ENCODE results near the gene TMC3.

TMC3 gene

GRCh38 chr15:81308260-81308659 is 65.8 kb downstream of the TMC3 start:
- peak; percentile 51; the same call in 1 of the 2 replicates for TF ChIP-seq POLR2AphosphoS5 (IDR thresholded peaks at IDR 0.05; ENCODE audit: low read depth, low read length)
- no peak for TF ChIP-seq POU2F2 (IDR thresholded peaks at IDR 0.05; ENCODE audit: low read depth, low read length)
- FAIRE-seq = no peak
- DNase-seq (ENCODE audit: insufficient read length, low spot score) = no peak

- no peak for TF ChIP-seq PAX5 (IDR thresholded peaks at IDR 0.05; ENCODE audit: insufficient read depth, low read length, severe bottlenecking)
- TF ChIP-seq POLR2A (IDR thresholded peaks at IDR 0.05; ENCODE audit: low read depth, low read length) = no peak
- TF ChIP-seq POLR2AphosphoS5 (IDR thresholded peaks at IDR 0.05; ENCODE audit: low read depth, low read length) = no peak
- no peak for TF ChIP-seq POU2F2 (IDR thresholded peaks at IDR 0.05; ENCODE audit: low read depth, low read length)
- TF ChIP-seq SPI1 (IDR thresholded peaks at IDR 0.05; ENCODE audit: low read depth, low read length) = no peak
- no peak for TF ChIP-seq TAF1 (IDR thresholded peaks at IDR 0.05; ENCODE audit: low read depth, low read length)
- peak; percentile 20 for FAIRE-seq
- no peak for DNase-seq (ENCODE audit: insufficient read length, low spot score)
These were observed 69.8 kb downstream of the TMC3 start for GRCh38 chr15:81304226-81304625.

GRCh38 chr15:81303244-81304225 is 70.5 kb downstream of the TMC3 start:
- DNase-seq (ENCODE audit: insufficient read length, low spot score) (no peak), FAIRE-seq (peak; percentile 48)
- TF ChIP-seq POLR2A (IDR thresholded peaks at IDR 0.05; ENCODE audit: low read depth, low read length) (no peak), TAF1 (IDR thresholded peaks at IDR 0.05; ENCODE audit: low read depth, low read length) (no peak), SPI1 (IDR thresholded peaks at IDR 0.05; ENCODE audit: low read depth, low read length) (no peak), POLR2AphosphoS5 (IDR thresholded peaks at IDR 0.05; ENCODE audit: low read depth, low read length) (no peak), PAX5 (IDR thresholded peaks at IDR 0.05; ENCODE audit: insufficient read depth, low read length, severe bottlenecking) (no peak), POU2F2 (IDR thresholded peaks at IDR 0.05; ENCODE audit: low read depth, low read length) (no peak)

- no peak for DNase-seq (ENCODE audit: insufficient read length, low spot score)
- peak; percentile 83 for FAIRE-seq
- TF ChIP-seq SPI1 (IDR thresholded peaks at IDR 0.05; ENCODE audit: low read depth, low read length) = peak; percentile 89
- no peak for TF ChIP-seq POU2F2 (IDR thresholded peaks at IDR 0.05; ENCODE audit: low read depth, low read length)
- no peak for TF ChIP-seq PAX5 (IDR thresholded peaks at IDR 0.05; ENCODE audit: insufficient read depth, low read length, severe bottlenecking)
- no peak for TF ChIP-seq TAF1 (IDR thresholded peaks at IDR 0.05; ENCODE audit: low read depth, low read length)
- 0 out of 2 replicates have a peak, but pooled peaks have one; percentile 13 for TF ChIP-seq POLR2A (IDR thresholded peaks at IDR 0.05; ENCODE audit: low read depth, low read length)
These were observed 71.3 kb downstream of the TMC3 start for GRCh38 chr15:81302701-81303109.

GRCh38 chr15:81301815-81302399 is 72.1 kb downstream of the TMC3 start:
- FAIRE-seq (peak; percentile 94), DNase-seq (ENCODE audit: insufficient read length, low spot score) (peak; percentile 49)
- TF ChIP-seq TAF1 (IDR thresholded peaks at IDR 0.05; ENCODE audit: low read depth, low read length) (no peak), POU2F2 (IDR thresholded peaks at IDR 0.05; ENCODE audit: low read depth, low read length) (peak; percentile 85), POLR2AphosphoS5 (IDR thresholded peaks at IDR 0.05; ENCODE audit: low read depth, low read length) (no peak), PAX5 (IDR thresholded peaks at IDR 0.05; ENCODE audit: insufficient read depth, low read length, severe bottlenecking) (no peak), POLR2A (IDR thresholded peaks at IDR 0.05; ENCODE audit: low read depth, low read length) (peak; percentile 63; the same call in 1 of the 2 replicates), SPI1 (IDR thresholded peaks at IDR 0.05; ENCODE audit: low read depth, low read length) (peak; percentile 99)

- no peak for FAIRE-seq
- DNase-seq (ENCODE audit: insufficient read length, low spot score) = no peak
- TF ChIP-seq POLR2A (IDR thresholded peaks at IDR 0.05; ENCODE audit: low read depth, low read length) (no peak), SPI1 (IDR thresholded peaks at IDR 0.05; ENCODE audit: low read depth, low read length) (peak; percentile 51)
These were observed 72.6 kb downstream of the TMC3 start for GRCh38 chr15:81301385-81301784.

GRCh38 chr15:81299630-81300273 is 74.3 kb downstream of the TMC3 start:
- peak; percentile 70 for FAIRE-seq
- TF ChIP-seq POLR2A (IDR thresholded peaks at IDR 0.05; ENCODE audit: low read depth, low read length) = 0 out of 2 replicates have a peak, but pooled peaks have one; percentile 24
- TF ChIP-seq TAF1 (IDR thresholded peaks at IDR 0.05; ENCODE audit: low read depth, low read length) = no peak
- DNase-seq (ENCODE audit: insufficient read length, low spot score) = no peak

- DNase-seq (ENCODE audit: insufficient read length, low spot score) = no peak
- FAIRE-seq = no peak
- TF ChIP-seq POLR2A (IDR thresholded peaks at IDR 0.05; ENCODE audit: low read depth, low read length) = no peak
These were observed 74.9 kb downstream of the TMC3 start for GRCh38 chr15:81299156-81299555.

- TF ChIP-seq POU2F2 (IDR thresholded peaks at IDR 0.05; ENCODE audit: low read depth, low read length) (no peak), TAF1 (IDR thresholded peaks at IDR 0.05; ENCODE audit: low read depth, low read length) (no peak), POLR2AphosphoS5 (IDR thresholded peaks at IDR 0.05; ENCODE audit: low read depth, low read length) (peak; percentile 7), SPI1 (IDR thresholded peaks at IDR 0.05; ENCODE audit: low read depth, low read length) (no peak), POLR2A (IDR thresholded peaks at IDR 0.05; ENCODE audit: low read depth, low read length) (no peak), PAX5 (IDR thresholded peaks at IDR 0.05; ENCODE audit: insufficient read depth, low read length, severe bottlenecking) (no peak)
- FAIRE-seq (peak; percentile 77), DNase-seq (ENCODE audit: insufficient read length, low spot score) (no peak)
These were observed 75.4 kb downstream of the TMC3 start for GRCh38 chr15:81298611-81299010.
